GM12874 (cell line): ENCODE data around the gene NTMT2.

Experiments
- CTCF ChIP-seq: IDR thresholded peaks from 2 replicates; pipeline ENCODE4 v1.5.1; 2011; ENCODE audit warnings: low read depth, mild to moderate bottlenecking, control low read depth, low read length, moderate library complexity; ENCODE audit not compliant: insufficient read depth

NTMT2 gene

DNA sequence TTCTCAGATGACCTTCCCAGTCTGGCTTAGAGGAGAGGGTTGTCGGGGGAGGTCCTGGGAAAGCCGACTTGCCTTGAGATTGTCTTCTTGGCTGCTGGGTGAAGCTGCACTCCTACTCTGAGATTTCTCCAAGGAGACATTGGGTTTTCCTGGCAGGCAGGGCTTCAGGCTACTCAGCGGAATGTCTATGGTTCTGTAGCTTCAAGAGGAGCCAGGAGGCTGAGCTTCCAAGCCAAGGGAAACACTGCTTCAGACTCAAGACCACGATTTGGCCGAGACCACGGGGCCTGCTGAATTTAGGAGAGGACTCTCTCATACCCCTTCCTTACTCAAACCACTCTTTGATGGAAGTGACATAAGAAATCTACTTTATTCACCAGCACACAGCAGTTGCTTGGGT, 67.8 kb downstream of the NTMT2 start:
- no peak for TF ChIP-seq CTCF

DNA sequence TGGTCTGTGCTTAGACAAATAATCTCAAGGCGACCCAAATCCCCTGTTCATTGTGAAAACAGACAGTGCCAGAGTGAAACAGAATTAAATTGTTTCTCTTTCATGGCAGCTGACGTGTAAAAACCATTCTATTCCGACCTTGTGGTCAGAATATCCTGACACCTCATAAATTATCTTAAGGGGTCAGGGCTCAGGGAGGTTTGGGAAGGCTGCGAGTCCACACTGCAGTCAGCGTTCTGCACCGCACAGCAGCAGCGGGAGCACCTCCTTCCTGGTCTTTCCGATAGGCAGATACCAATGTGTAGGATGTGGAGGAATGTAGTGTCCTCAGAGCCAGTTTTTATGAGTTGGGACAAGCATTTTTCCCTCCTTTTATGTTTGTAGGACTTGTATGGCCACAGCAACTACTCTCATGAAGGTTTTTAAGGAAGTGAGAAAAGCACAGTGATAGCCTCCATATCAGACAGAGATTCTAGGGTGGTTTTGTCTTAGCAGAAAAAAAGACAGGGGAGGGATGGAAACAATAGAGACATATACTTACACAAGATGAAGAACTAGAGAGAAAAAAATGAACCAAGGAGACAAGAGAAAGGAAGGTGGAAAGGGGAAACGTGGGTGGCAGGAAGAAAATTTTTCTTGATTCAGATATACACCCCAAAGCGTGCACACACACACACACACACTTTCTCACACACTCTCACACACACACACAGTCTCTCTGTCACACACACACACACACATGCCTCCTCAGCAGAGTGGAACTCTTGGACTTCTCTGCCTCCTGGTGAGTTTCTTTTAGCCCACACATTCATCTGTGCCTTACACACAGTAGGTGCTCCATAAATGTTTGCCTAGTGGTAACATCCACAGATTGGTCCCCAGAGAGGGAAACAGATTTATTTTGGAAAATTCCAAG, 68.6 kb downstream of the NTMT2 start:
- no peak for TF ChIP-seq CTCF

DNA sequence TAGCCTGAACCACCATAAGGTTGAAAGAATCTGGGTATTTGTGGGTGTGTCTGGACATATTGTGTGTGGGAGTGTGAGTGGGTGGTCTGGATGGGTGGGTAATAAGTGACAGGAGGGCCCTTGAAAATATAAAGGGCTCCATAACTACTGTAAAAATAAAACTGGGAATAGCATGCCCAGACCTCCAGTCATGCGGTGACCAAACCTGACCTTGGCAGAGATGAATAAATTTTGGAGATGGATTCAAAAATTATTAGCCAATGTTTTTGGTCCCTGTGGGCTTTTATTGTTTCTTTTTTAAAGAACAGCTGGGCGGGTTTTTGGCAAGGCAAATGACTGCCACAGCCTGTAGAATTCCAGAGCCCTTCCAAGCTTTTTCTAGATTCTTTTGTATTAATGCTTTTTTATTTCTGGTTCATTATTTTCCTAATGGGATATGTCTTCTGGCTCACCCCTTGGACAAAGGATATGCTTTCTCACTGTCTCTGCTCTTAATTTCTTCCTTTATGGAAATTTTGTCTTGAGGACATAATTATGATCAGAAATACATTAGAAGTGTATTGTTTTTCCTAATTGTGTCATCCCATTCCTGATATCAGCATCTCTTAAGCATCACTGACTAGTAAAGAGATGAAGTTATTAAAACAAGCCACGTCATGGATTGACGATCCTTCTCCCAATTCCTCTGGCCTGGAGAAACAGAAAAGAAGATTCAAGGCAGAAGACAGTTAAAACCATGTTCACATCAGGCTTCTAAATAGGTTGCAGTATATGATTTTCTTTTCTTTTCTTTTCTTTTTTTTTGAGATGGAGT, 69.5 kb downstream of the NTMT2 start:
- no peak for TF ChIP-seq CTCF

GRCh38 chr1:170217517-170218256, 71.9 kb downstream of the NTMT2 start:
- TF ChIP-seq CTCF: no peak

GRCh38 chr1:170218257-170218650, 72.5 kb downstream of the NTMT2 start:
- TF ChIP-seq CTCF: no peak
